GM19463 (cell line): ENCODE data around the gene MEF2B.
"Not testable (repeated sequence)": the region's sequence is repeated elsewhere in the genome, so short reads cannot be mapped to it uniquely, and the experiment has no call there.

ENCODE experiments used
- ATAC-seq: cut with Tn5 transposase; IDR thresholded peaks from one replicate; pipeline ENCODE4 v1.9.1; 2021; ENCODE audit warnings: mild to moderate bottlenecking, moderate library complexity; ENCODE audit not compliant: unreplicated experiment

MEF2B gene

DNA sequence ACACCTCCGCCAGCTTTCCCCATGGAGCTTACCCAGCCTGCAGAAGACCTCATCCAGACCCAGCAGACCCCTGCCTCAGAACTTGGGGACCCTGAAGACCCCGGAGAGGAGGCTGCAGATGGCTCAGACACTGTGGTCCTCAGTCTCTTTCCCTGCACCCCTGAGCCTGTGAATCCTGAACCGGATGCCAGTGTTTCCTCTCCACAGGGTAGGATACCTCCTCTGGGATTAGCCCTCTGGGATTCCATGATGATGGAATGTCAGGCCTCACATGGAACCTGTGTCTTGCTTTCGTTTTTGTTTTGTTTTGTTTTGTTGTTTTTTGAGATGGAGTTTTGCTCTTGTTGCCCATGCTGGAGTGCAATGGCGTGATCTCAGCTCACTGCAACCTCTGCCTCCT, 23.9 kb upstream of the MEF2B start:
- ATAC-seq = no peak

DNA sequence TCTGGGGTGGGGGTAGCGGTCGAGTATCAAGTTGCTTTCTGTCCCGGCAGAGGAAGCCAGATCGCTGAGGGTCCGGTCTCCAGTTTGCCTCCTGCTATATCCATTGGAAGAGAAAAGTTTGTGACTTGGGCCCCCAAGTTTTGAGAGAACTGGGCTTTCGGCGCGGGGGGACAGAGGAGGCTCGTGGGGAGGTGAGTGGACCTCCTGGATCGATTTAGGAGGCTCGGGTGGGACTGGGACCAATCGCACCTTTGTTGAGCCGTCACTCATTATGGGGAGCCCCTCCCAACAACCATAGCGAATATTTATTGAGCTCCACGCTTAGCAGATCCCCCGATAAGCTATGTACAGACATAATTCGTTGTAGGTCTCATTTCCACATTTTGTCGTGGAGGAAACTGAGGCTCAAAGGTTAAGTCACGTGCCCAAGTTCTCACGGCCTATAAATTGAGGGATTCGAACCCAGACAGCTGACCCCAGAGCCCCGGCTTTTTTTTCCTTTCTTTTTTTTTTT, 22.9 kb upstream of the MEF2B start:
- no peak for ATAC-seq

DNA sequence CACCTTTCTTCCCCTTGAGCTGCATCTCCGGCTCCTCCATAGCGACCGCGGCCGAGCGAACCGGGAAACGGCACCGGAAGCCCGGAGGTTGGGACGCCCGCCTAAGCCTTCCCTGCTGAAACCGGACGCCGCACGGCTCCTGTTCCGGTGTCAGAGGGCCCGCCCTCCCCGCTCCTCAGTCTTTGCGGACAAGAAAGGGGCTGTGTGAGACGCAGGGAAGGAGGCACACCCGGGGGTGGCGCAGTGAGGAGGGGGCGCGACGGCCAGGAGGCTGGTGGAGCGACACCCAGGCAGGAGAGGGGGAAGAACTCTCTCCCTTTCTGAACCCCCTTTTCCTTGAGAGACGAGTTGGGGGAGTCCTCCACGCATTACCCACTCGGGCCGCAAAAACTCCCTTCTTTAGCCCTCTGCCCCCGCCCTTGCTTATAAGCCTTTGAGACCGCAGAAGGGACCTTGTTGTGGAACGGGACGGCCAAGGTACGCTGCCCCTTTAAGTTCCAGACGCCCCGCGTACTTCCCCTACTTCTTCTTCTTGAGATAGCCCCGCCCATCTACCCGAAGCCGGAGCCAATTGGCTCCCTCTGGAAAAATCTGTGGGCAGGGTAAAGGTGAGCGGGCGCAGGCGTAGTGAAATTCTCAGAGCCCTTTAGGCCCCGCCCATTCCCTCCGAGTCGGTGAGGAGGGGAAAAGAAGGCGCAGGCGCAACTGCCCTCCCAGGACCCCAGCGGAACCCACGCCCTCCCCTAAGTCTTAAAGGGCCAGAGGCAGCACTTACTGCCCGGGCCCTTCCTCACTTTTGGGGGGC, 22.2 kb upstream of the MEF2B start, which contains the start of the genes BORCS8 and RFXANK:
Gene BORCS8 (minus strand): TSS at position 75 of the 805 bp plus-strand sequence. CDS start 35 bp downstream, at position 40.
Gene RFXANK (plus strand): TSS at position 181 of the 805 bp plus-strand sequence. CDS start 1,689 bp downstream, outside the sequence.
- peak; percentile 88 for ATAC-seq

DNA sequence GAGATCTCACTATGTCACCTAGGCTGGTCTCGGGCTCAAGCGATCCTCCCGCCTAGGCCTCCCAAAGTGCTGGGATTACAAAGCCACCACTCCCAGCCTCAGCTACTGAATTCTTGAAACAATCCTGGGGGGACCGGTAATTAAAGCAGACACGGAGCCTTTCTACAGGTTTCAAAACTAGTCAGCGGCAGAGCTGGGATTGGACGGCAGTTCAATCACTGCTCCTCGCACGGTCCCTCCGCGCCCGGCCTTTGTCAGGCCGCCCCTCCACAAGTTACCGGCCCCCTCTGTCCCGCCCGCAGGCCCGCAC, 21.7 kb upstream of the MEF2B start:
- ATAC-seq = no peak

DNA sequence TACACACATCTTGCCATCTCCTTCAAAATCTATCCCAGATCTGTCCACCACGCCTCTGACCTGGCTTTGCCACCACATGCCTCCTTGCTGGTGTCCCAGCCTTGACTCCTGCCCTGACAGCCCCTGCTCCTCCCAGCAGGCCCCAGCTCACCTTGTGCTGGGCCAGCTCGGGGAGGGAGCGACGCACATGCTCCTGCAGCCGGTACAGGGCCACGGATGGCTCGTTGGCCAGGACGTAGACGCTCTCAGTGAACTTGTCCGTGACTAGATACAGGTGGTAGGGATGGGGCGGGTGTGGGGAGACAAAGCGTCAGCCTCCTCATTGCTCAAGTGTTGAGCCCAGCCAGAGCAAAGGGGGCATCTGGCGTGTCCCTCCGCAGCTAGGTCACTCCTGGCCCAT, 16.7 kb upstream of the MEF2B start:
- ATAC-seq = no peak

DNA sequence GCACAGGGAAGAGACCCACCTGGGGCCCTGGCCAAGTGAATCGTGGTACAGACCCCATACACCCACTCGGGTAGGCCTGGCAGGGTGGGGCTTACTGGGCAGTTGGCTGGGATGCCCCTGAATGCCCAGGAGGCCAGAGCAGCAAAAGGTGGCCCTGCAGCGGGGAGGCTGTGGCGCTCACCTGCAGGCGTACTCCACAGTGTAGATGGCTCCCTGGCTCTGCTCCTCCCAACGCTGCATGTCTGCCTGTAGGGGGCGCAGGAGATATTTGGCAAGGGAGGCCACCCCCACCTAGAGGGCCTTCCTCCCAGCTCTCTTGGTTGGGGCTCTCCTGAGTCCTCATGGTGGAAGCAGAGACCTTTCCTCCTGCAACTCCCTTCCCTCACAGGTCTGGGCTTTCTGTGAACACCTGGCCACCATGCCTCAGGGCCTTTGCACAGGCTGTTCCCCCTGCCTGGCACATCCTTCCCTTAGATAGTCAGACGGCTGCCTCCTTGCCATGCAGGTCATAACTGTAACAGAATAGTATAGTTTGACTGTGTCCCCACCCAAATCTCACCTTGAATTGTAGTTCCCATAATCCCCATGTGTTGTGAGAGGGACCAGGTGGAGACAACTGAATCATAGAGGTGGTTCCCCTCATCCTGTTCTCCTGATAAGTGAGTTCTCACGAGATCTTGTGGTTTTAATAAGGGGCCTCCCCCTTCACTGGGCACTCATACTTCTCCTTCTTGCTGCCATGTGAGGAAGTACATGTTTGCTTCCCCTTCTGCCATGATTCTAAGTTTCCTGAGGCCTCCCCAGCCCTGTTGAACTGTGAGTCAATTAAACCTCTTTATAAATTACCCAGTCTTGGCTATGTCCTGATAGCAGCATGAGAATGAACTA, 16.0 kb upstream of the MEF2B start:
- ATAC-seq = no peak

DNA sequence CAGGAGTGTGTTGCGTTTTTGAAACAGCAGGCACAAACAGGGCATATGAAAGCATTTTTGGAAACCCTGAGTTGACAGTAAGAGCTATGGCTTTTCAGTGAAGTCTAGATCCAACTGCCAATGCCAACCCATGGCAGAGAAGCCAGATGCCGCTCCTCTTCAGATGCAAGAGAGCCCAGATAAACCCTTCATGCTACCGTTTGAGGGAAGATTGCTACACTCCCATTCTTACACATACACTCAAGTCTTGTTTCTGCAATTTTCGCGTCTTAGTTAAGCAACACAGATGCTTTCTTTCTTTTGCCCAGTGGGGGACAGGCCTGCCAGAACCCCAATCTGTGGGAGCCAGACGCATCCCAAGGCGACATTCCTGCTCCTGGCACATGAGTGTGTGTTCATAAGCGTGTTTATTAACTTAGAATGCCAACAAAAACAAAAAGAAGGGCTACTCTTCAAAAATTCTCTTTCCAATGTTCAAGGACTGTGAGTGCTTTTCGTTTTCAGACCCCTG, 11.5 kb upstream of the MEF2B start:
- ATAC-seq = no peak

DNA sequence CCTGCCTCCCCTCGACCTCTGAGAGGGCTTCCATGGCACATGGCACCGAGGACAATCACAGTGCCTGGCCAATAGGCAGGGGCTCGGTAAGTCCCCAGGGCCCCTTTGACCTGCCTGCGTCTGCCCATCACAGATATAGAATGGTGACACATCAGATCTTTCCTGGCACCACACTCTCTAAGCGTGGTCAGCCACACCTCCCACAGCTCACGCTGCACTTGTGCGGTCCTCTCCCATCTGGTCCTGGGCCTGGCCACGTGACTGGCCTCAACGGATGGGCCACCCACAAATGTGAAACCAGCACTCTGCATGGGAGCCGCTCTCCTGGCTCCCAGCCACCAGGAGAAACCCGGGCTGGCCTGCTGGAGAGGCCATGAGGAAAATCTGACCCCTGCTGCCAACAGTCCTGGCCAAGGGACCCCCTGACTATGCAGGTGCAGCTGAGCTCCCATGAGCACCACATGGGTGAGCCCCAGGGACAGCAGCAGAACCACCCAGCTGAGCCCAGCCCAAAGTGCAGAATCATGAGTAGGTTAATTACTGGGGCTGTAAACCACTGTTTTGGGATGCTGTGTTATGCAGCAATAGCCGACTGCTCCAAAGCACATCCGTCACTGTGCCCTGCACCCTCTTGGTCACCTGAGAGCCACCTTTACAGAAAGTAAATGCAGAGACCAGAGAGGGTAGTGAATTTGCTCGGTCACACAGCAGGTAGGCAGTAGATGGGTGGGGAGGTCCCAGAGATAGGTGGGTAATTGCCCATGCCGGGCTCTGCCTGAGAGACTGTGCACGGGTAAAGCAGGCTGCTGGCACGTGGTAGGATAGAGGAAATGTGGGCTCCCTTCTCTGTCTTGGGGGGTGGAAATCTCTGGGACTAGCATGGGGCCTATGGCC, 9.7 kb upstream of the MEF2B start:
- ATAC-seq = no peak

DNA sequence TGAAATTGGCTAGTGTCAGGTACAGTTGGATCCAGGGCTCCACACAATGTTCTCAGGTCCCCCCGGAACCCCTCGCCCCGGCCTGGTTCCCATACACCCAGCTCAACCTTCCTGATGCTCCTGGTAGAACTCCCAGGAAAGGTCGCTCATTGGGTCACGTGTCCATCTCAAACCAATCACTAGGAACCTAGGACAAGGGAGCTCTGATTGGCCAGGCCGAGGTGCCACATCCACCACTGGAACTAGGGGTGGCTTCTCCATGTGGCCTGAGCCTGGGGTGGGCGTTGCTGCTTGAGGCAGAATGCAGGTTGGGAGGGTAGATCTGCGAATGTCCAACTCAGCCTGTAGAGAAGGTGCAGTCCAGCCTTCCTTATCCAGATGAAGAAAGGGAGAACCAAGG, 6.9 kb upstream of the MEF2B start:
- no peak for ATAC-seq

DNA sequence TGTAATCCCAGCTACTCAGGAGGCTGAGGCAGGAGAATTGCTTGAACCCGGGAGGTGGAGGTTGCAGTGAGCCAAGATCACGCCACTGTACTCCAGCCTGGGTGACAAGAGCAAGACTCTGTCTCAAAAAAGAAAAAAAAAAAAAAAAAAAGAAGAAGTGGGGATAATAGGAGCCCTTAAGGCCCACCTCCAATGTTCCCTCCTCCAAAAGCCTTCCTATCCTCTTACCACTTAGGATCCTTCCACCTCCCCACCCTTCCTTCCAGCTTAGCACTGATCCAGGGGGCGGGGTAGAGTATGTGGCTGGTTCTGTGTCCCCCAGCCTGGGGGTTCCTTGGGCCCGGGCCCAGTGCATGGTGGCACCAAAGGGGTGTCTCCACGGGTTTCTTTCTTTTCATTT, 3.2 kb upstream of the MEF2B start:
- not testable (repeated sequence) for ATAC-seq

DNA sequence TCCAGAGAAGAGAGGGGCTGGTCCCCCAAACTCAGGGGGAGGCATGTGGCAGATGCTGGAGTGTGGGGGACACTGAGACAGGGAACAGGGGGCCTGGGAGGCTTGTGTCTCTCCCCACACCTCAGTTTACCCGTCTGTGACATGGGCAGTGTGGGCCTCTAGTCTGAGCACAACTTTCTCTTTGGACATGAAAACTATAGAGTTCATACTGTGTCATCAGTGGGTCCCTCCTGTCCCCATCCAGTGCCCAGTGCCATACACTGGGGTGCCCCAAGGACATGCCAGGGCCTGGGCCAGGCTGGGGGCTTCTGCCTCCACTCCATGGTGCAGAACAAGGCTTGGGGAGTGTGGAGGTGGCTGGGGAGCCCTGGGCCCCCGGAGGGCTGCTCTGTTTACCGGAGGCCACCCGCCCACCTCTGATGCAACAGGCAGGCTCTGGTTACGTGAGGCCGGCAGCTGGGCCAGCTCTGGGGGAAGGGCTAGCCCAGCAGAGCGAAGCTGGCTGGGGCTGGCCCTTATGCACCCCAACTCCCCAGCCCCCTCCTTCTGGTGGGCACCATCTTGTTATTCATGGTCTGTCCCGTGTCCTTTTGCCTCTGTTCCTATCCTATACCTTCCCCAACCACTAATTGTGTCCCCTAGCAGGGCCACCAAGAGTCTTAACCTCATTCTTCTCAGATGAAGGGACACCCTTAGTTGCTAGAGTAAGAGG, 1.9 kb upstream of the MEF2B start:
- ATAC-seq = no peak

DNA sequence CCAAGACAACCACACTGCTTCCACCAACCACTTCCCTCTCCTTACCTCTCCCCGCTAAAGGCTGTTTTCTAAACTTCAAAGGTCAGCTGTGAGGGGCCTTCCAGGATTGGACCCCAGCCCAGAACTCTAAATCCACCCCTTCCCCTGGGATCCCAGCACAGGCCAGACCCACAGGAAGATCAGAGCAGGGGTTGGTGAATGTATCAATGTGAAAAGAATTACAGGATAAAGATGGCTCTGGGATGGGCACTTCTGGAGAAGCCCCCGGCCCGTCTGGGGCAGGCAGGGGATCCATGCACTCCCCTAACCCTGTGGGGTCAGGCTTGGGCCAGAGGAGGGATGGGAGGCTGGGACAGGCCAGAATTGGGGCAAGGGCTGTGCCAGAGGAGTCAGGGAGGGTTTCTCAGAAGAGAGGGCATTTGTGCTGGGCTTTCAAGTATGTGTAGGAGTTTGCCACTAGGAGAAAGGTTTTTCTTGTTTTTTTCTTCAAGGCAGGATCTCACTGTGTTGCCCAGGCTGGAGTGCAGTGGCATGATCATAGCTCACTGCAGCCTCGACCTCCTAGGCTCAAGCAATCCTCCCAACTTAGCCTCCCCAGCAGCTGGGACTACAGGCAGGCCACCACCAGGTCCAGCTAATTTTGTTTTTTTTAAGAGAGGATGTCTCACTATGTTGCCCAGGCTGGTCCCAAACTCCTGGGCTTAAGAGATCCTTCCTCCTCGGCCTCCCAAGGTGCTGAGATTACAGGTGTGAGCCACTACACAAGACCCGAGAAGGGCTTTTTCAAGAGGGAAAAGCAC, 1.0 kb upstream of the MEF2B start:
- ATAC-seq = no peak

DNA sequence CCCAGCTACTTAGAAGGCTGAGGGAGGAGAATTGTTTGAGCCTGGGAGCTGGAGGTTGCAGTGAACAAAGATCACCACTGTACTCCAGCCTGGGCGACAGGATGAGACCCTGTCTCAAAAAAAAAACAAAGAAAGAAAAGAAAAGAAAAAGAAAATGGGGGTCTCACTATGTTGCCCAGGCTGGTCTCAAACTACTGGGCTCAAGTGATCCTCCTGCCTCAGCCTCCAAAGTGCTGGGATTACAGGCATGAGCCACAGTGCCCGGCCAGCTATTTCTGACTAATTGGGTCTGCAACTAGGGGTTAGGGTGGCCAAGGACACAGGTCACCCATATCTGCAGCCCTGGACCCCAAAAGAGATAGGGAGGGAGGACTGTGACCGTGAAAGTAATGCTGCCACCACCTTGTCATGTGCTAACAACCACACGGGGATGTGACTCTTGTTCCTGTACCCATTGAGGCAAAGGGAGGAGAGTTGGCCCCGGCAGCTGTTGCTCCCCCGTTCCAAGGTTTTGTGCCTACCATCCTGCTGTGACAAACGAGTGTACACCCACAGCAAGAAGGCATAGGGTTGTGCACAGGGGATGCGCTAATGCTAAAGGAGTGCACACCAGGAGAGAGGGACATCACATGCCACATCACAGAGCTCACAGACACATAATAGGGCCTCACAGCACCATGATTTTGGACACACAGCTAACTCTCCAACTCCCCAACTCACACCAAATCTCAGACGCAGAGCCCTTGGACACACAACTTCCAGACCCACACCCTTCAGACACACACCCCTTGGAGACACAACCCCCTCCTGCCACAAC, 619 bp downstream of the MEF2B start:
- no peak for ATAC-seq

DNA sequence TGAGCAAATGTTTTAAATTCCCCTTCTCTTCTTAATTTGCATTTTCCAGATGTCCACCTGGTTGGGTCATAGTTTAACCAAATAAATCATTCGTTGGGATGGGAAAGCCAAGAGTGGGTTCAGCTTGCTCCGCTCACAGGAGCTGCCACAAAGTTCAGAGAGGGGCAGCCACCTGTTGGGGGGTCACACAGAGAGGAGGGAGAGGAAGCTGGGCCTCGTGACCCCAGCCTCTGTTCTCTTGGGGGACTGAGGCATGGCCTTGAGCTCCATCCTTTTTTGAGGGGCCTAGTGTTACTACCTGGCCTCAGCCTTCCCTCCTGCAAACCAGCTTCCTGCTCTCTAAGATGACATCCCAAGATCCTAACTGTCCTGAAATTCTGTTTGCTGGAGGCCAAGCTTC, 2.5 kb downstream of the MEF2B start:
- ATAC-seq = no peak

DNA sequence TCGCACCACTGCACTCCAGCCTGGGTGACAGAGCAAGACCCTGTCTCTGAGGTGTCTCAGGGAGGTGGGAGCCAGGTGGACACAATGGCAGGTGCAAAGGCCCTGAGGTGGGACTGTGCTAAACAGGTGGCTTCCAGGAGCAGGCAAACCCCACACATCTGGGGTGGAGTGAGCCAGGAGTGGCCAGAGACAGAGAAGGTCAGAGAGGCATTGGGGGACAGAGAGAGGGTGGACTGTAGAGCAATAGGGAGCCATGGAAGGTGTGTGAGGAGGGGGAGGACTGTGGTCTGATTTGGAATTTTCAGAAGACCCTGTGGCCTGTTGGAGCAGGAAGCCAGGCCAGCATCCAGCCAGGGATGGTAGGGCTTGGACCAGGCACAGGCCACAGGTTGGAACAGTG, 4.7 kb downstream of the MEF2B start:
- no peak for ATAC-seq

DNA sequence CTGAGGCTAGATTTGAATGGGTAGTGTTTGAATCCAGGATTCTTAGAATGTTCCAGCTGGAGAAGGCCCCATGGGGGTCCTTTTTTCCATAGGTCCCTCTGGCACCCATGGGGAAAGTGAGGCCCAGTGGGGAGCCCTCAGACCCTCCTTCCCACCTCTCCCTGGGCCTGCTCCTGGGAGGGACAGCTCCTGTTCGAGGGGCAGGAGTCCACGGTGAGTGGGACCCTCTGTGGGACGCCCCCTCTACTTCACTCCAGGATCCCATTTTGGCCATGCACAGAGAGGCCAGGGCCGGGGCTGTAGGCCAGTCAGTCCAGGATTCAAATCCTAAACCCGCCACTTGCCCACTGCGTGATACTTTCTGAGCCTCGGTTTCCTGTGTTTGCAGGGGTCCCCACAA, 7.6 kb downstream of the MEF2B start:
- ATAC-seq = no peak

DNA sequence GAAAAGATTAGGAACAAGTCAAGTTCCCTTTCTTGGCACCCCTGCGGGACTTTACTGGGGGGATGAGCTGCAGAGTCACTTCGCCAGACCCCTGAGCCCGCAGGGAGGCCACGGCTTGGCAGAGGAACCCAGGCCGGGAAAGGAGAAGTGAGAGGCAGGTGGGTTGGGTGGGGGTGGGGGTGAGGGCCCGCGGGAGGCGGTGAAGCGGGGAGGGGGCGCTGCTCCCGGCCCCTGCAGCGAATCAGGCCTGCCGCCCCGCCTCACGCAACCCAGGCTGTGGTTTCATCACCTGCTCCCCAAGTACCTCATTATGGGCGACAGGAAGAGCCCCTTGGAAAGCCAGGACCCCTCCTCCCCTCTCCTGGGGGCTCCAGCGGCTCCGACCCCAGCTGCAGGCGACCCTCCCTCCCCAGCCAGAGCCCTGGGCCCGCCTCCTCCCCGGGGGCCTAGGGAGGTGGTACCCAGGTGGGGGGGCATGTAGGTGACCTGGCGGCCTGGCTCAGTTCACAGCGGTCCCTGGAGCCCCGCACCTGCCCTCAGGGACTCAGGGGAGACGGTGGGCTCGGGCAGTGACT, 9.5 kb downstream of the MEF2B start:
- ATAC-seq = no peak

DNA sequence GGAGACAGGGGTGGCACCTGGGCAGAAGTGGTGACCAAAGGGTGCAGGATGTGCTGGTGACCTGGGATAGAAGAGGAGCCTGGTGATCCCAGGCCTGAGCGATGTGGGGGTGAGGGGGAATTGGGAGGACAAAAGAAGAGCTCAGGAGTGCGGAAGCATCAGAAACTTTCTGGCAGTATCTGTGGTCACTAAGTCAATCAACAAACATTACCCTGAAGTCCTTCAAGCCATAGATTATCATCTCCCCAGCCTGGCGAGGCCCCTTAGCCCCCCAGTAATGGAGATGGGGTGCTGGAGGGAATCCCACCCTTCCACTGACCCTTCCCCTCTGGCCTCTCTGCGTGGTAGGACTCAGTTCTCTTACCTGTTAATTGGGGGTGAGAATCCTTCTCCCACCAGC, 10.5 kb downstream of the MEF2B start:
- no peak for ATAC-seq
